Measurements from ENCODE around the gene CCDC180.

Gene CCDC180

GRCh38 chr9:97307500-97308163 lies at the start of gene CCDC180:
TSS of gene CCDC180 (plus strand) at chr9:97307659. CDS start at chr9:97308064, 405 bp downstream.
- DNase-seq, result no peak

GRCh38 chr9:97259834-97260514 lies 47.5 kb upstream of the CCDC180 start:
- peak in 2 of 3 experiments; percentile 5 to 10 for DNase-seq

GRCh38 chr9:97271292-97271691 lies 36.2 kb upstream of the CCDC180 start:
- no peak for DNase-seq

- DNase-seq, result no peak
These were observed 35.4 kb upstream of the CCDC180 start for GRCh38 chr9:97272072-97272471.

GRCh38 chr9:97276310-97276852 lies 31.1 kb upstream of the CCDC180 start:
- DNase-seq, result peak in 2 of 3 experiments; percentile 10 to 18

GRCh38 chr9:97277953-97278352 lies 29.5 kb upstream of the CCDC180 start:
- DNase-seq, result no peak

- no peak for DNase-seq
These were observed 26.6 kb upstream of the CCDC180 start for GRCh38 chr9:97280755-97281330.

GRCh38 chr9:97283768-97284167 lies 23.7 kb upstream of the CCDC180 start:
- DNase-seq, result no peak

- DNase-seq, result no peak
These were observed 22.7 kb upstream of the CCDC180 start for GRCh38 chr9:97284798-97285197.

GRCh38 chr9:97292200-97292599 lies 15.3 kb upstream of the CCDC180 start:
- DNase-seq, result no peak

GRCh38 chr9:97293207-97293721 lies 14.2 kb upstream of the CCDC180 start:
- DNase-seq, result no peak

GRCh38 chr9:97293818-97294217 lies 13.6 kb upstream of the CCDC180 start:
- DNase-seq, result no peak

- DNase-seq, result no peak
These were observed 9.6 kb upstream of the CCDC180 start for GRCh38 chr9:97297889-97298288.

- DNase-seq, result no peak
These were observed 7.5 kb upstream of the CCDC180 start for GRCh38 chr9:97299809-97300414.

- no peak for DNase-seq
These were observed 6.9 kb upstream of the CCDC180 start for GRCh38 chr9:97300586-97300985.

- no peak for DNase-seq
These were observed 5.5 kb upstream of the CCDC180 start for GRCh38 chr9:97301974-97302373.

- no peak for DNase-seq
These were observed 2.9 kb upstream of the CCDC180 start for GRCh38 chr9:97304586-97304985.

- no peak for DNase-seq
These were observed 1.8 kb upstream of the CCDC180 start for GRCh38 chr9:97305501-97306298.

- DNase-seq, result no peak
These were observed 368 bp upstream of the CCDC180 start for GRCh38 chr9:97307091-97307490.

- no peak for DNase-seq
These were observed 1.8 kb downstream of the CCDC180 start for GRCh38 chr9:97309260-97309659.

- no peak for DNase-seq
These were observed 2.6 kb downstream of the CCDC180 start for GRCh38 chr9:97310023-97310422.

GRCh38 chr9:97310896-97311295 lies 3.4 kb downstream of the CCDC180 start:
- DNase-seq, result no peak
